Thyroid gland (tissue), 4 donors: ENCODE data around the gene MDFI. TPM values are rescaled to one million over a fixed set of nuclear protein-coding genes. Genes with fewer than 3 reads are reported as not detected.

ENCODE experiments used
- DNase-seq, 2 donors: peaks; one replicate each; pipeline ENCODE4 v3.0.0-alpha.2; 2019
- H3K27ac ChIP-seq, 3 donors: fragments of 200-600 bp; sonication (generic); 1 replicate in 2 of 3; 2 replicates in 1 of 3; pipeline ENCODE4 v1.5.1; 2016 to 2019; ENCODE audit warnings: mild to moderate bottlenecking in 1 of 3, moderate library complexity in 1 of 3
- H3K27me3 ChIP-seq: fragments of 200-600 bp; sonication (generic); one replicate; pipeline ENCODE4 v1.5.1; 2019
- H3K36me3 ChIP-seq, 2 donors: fragments of 200-600 bp; sonication (generic); one replicate each; pipeline ENCODE4 v1.5.1; 2016 to 2019
- H3K4me1 ChIP-seq, 2 donors: fragments of 200-600 bp; sonication (generic); one replicate each; pipeline ENCODE4 v1.5.1; 2017 to 2019
- H3K4me3 ChIP-seq, 3 donors: fragments of 200-600 bp; sonication (generic); replicated peaks in 1 of 3; 1 replicate in 2 of 3; 2 replicates in 1 of 3; pipeline ENCODE4 v1.5.1; 2016; ENCODE audit warnings: mild to moderate bottlenecking in 1 of 3
- H3K9me3 ChIP-seq: fragments of 200-600 bp; sonication (generic); one replicate; pipeline ENCODE4 v1.5.1; 2017
- POLR2A ChIP-seq, 2 donors: fragments of 450-650 bp; IDR thresholded peaks; one replicate each; pipeline ENCODE4 v1.6.1; 2017; ENCODE audit warnings: antibody characterized with exemption in 2 of 2, mild to moderate bottlenecking in 2 of 2, moderate library complexity in 1 of 2
- WGBS, 2 donors: methylation state at CpG; one replicate each; pipeline ENCODE4 v1.1.5; 2017; 5-methylcytosine and 5-hydroxymethylcytosine counted together
- intact Hi-C: fragments of 100-400 bp; cut with DNase I; formaldehyde crosslinking; loops from one replicate; pipeline ENCODE4 v1.15.1; 2023
- total RNA-seq, 4 donors: library from RNA; depleted of rRNA; stranded (reverse); fragments of >200 nt; gene quantifications; one replicate each; pipeline ENCODE4 v1.2.3, GENCODE V29; 2016
- TF ChIP-seq, protein P1 (sequence below), 6 experiments: fragments of 200-600 bp in 3 of 6; fragments of 450-650 bp in 3 of 6; sonication (generic) in 3 of 6; IDR thresholded peaks; one replicate each; pipeline ENCODE4 v1.5.1; 2016 to 2019; ENCODE audit warnings: antibody characterized with exemption in 6 of 6, mild to moderate bottlenecking in 2 of 6, inconsistent platforms in 1 of 6, moderate library complexity in 1 of 6

Gene MDFI
- total RNA-seq, 4 donors from 2014 or later, result 2.9 to 9.3 (median 6.5) TPM

DNA sequence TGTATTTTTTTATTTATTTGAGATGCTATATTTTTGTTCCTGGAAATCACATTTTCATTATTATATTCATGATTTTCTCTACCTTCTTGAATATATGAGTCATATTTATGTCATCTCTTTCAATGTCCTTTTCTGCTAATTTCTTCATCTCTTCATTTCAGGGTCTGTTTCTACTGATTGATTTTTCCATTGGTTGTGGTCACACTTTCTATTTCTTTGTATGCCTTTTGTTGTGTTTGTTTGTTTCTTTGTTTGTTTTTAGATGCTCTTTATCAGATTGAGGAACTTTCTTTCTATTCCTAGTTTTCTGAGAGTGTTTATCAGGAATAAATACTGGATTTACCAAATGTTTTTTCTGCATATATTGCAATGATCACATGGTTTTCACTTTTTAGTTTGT, 16.9 kb upstream of the MDFI start:
- intact Hi-C loops, result no loop called here
- peaks cover 0 to 6% of the 10 kb centered on the region in 2 donors for H3K4me1 ChIP-seq
- DNase-seq, result no peak
- H3K27me3 ChIP-seq, result no peaks in the 10 kb centered on the region
- no peak for TF ChIP-seq POLR2A (IDR thresholded peaks at IDR 0.05)
- TF ChIP-seq, protein P1, sequence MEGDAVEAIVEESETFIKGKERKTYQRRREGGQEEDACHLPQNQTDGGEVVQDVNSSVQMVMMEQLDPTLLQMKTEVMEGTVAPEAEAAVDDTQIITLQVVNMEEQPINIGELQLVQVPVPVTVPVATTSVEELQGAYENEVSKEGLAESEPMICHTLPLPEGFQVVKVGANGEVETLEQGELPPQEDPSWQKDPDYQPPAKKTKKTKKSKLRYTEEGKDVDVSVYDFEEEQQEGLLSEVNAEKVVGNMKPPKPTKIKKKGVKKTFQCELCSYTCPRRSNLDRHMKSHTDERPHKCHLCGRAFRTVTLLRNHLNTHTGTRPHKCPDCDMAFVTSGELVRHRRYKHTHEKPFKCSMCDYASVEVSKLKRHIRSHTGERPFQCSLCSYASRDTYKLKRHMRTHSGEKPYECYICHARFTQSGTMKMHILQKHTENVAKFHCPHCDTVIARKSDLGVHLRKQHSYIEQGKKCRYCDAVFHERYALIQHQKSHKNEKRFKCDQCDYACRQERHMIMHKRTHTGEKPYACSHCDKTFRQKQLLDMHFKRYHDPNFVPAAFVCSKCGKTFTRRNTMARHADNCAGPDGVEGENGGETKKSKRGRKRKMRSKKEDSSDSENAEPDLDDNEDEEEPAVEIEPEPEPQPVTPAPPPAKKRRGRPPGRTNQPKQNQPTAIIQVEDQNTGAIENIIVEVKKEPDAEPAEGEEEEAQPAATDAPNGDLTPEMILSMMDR (IDR thresholded peaks at IDR 0.05), result no peak
- H3K36me3 ChIP-seq, result no peaks in the 10 kb centered on the region
- no peaks in the 10 kb centered on the region for H3K9me3 ChIP-seq
- H3K4me3 ChIP-seq, result no peak overlapping the region
- H3K27ac ChIP-seq, result no peak overlapping the region

DNA sequence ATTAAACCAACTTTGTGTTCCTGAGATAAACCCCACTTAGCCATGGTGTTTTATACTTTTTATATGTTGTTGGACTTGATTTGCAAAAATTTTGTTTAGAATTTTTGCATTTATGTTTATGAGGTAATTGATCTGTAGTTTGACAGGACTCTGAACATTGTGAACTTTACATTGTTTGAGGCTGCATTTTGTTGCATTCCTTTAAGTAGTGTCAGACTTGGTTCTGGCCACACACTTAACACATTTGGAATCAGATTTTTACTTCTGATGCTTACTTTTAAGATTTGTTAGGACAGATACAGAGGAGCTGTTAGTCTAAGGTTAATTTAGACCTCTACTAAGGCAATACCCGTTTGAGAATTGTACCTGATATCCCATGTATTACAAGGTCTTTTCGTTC, 16.5 kb upstream of the MDFI start:
- no peak for DNase-seq
- no peaks in the 10 kb centered on the region for H3K27me3 ChIP-seq
- no peak overlapping the region for H3K27ac ChIP-seq
- intact Hi-C loops, result no loop called here
- peaks cover 0 to 6% of the 10 kb centered on the region in 2 donors for H3K4me1 ChIP-seq
- no peak for TF ChIP-seq POLR2A (IDR thresholded peaks at IDR 0.05)
- TF ChIP-seq, protein P1 (IDR thresholded peaks at IDR 0.05), result no peak
- no peaks in the 10 kb centered on the region for H3K9me3 ChIP-seq
- no peak overlapping the region for H3K4me3 ChIP-seq
- 60 to 77% methylated on average over 2 of the region's 2 CpGs for WGBS, 2 donors
- no peaks in the 10 kb centered on the region for H3K36me3 ChIP-seq

DNA sequence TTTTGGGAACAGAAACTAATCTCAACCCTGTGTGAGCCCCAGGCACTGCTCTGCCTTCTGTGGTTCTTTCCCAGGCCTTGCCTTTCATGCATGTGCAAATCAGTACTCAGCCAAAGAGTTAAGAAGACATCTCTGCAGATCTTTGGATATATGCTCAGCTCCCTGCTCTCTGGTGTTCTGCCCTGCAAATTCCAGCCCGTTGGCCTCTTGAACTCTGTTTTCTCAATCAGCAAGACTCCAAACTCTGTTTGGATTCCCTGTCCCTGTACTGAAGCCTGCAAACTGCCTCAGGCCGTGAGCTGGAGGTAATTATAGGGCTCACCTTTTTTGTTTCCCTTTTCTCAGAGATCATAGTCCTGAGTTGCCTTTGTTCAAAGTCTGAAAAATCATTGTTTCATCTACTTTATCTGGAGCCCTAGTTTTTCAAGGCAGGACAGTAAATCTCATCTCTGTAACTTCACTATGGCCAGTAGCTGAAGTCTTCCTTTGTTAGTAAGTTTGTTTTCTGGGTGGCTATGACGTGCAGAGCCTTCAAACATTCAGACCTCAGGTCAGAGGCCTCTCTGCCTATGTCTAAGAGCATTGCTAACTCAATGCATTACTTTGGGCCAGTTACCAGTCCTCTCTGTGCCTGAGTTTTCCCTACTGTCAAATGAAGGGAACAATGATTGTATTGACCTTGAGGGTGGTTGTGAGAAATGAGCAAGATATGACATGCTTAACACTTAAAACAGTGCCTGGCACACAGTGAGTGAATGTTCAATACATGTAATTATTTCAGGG, 15.9 kb upstream of the MDFI start:
- Histone ChIP-seq H3K4me1 (peaks cover 0 to 6% of the 10 kb centered on the region in 2 donors), H3K27me3 (no peaks in the 10 kb centered on the region), H3K27ac (no peak overlapping the region), H3K4me3 (no peak overlapping the region), H3K36me3 (no peaks in the 10 kb centered on the region), H3K9me3 (no peaks in the 10 kb centered on the region)
- TF ChIP-seq POLR2A (IDR thresholded peaks at IDR 0.05), result no peak
- TF ChIP-seq, protein P1 (IDR thresholded peaks at IDR 0.05), result no peak
- intact Hi-C loops, result no loop called here
- no peak for DNase-seq
- WGBS, 2 donors, result 50 to 62% methylated on average over 3 of the region's 3 CpGs

DNA sequence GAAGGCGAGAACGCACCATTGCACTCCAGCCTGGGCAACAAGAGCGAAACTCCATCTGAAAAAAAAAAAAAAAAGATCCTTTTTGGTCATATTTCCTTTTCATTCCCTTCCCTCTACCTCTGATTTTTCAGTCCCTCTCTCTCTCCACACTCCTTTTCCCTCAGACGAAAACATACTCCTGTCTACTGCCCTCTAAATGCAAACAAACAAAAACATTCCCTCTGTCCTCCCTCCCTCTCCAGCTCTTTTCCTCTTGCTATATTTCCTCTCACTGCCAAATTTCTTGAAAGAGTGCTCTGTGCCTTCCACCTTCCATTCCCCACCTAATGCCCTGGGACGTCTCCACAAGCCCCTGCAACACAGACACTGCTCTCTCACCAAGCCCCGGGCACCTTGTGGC, 14.9 kb upstream of the MDFI start:
- DNase-seq, result no peak
- intact Hi-C loops, result no loop called here
- H3K27me3 ChIP-seq, result no peaks in the 10 kb centered on the region
- WGBS, 2 donors, result 86 to 91% methylated on average over 6 of the region's 6 CpGs
- H3K9me3 ChIP-seq, result no peaks in the 10 kb centered on the region
- no peaks in the 10 kb centered on the region for H3K36me3 ChIP-seq
- peaks cover 0 to 6% of the 10 kb centered on the region in 2 donors for H3K4me1 ChIP-seq
- no peak overlapping the region for H3K4me3 ChIP-seq
- TF ChIP-seq, protein P1 (IDR thresholded peaks at IDR 0.05), result no peak
- no peak for TF ChIP-seq POLR2A (IDR thresholded peaks at IDR 0.05)
- H3K27ac ChIP-seq, result no peak overlapping the region

DNA sequence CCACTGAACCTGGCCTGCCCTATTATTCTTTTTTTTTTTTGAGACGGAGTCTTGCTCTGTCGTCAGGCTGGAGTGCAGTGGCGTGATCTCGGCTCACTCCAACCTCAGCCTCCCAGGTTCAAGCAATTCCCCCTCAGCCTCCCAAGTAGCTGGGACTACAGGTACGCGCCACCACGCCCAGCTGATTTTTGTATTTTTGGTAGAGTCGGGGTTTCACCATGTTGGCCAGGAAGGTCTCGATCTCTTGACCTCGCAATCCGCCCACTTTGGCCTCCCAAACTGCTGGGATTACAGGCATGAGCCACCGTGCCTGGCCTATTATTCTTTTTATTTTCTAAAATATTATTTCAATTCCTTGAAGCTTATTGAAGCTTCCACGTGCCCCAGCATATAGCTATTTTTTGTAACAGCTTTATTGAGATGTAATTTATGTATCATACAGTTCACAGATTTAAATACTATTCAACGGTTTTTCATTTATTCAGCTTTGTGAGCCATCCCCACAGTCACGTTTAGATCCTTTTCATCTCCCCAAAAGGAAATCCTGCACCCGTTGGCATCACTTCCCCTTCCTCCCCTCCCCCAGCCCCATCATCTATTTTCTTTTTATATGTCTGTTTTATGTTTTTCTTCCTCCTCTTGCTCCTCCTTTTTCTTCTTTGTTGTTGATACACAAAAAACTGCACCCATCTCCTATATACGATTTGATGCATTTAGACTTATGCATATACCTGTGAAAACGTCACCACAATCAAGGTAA, 13.5 kb upstream of the MDFI start:
- Histone ChIP-seq H3K27me3 (no peaks in the 10 kb centered on the region), H3K27ac (no peak overlapping the region), H3K36me3 (no peaks in the 10 kb centered on the region), H3K4me3 (no peak overlapping the region), H3K4me1 (peaks cover 0 to 6% of the 10 kb centered on the region in 2 donors), H3K9me3 (no peaks in the 10 kb centered on the region)
- no peak for DNase-seq
- intact Hi-C loops, result no loop called here
- 88 to 91% methylated on average over 18 of the region's 18 CpGs for WGBS, 2 donors
- TF ChIP-seq POLR2A (IDR thresholded peaks at IDR 0.05), result no peak
- TF ChIP-seq, protein P1 (IDR thresholded peaks at IDR 0.05), result no peak
